GM19023 (cell line): ENCODE data around the gene SAMD1.

Source experiments
- ATAC-seq: cut with Tn5 transposase; IDR thresholded peaks from one replicate; pipeline ENCODE4 v1.9.1; 2021; ENCODE audit warnings: mild to moderate bottlenecking, moderate library complexity; ENCODE audit not compliant: unreplicated experiment

The SAMD1 gene

GRCh38 chr19:14089662-14090508 lies 666 bp downstream of the SAMD1 start:
- no peak for ATAC-seq

DNA sequence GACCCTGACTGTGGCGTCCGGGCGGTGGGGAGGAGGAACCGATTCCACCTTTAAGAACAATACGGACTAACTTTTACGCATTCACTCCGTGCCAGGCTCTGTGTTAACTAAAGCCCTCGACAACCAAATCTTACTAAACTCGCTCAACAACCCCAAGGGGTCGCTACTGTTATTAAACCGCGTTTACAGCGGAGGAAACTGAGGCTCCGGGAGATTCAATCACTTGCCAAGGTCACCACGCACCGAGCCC lies 1.2 kb downstream of the SAMD1 start:
- ATAC-seq: no peak

DNA sequence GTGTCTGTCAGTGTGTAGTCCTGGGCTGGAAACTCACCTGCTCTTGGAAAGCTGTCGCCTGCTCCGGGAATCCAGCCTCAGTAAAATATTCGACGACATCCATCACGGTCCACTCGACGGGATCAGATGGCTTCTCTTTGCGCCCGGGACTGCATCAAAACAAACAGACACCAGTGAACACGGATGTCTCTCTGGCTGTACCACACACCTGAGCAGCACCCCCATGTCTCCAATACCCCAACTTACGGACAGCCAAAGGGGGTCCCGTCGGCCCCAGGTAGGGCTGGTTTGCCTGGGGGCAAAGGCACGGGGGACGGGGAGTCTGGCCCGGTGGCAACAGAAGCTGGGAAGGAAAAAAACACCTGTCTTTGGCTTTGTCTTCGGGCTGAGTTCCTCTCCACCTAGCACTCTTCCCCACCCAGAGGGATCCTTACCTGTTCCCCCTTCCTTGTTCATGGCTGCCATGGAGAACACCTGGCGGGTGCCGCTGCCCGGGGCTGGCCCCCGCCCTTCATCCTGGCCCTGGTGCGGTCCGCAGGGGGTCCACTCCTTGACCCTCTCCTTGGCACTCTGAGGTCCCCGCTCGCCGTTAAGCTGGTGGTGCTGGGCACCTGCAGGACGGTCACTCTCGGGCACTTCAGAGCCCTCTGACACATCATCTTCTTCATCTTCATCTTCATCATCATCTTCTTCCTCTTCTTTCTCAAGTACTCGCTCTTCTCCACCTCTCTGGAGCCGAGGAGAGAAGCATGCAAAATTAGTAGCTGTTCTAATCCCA lies 1.7 kb downstream of the SAMD1 start:
- ATAC-seq: no peak

GRCh38 chr19:14086098-14086497 lies 4.5 kb downstream of the SAMD1 start:
- no peak for ATAC-seq

GRCh38 chr19:14085309-14085995 lies 5.1 kb downstream of the SAMD1 start, which contains the start of gene C19orf67:
TSS of gene C19orf67 (minus strand) at chr19:14085783. CDS start at chr19:14085627, 156 bp downstream.
- no peak for ATAC-seq

DNA sequence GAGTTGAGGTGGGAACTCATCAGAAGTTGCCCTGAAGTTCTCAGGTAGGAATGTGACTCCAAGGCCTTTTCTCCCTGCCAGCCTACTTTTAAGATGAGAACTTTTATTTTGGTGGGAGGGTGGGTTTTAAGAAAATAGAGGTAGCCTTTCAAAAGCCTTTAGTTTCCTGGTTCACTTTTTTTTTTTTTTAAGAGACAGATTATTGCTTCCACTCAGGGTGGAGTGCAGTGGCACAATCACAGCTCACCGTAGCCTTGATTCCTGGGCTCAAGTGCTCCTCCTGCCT lies 7.9 kb downstream of the SAMD1 start:
- ATAC-seq: no peak

DNA sequence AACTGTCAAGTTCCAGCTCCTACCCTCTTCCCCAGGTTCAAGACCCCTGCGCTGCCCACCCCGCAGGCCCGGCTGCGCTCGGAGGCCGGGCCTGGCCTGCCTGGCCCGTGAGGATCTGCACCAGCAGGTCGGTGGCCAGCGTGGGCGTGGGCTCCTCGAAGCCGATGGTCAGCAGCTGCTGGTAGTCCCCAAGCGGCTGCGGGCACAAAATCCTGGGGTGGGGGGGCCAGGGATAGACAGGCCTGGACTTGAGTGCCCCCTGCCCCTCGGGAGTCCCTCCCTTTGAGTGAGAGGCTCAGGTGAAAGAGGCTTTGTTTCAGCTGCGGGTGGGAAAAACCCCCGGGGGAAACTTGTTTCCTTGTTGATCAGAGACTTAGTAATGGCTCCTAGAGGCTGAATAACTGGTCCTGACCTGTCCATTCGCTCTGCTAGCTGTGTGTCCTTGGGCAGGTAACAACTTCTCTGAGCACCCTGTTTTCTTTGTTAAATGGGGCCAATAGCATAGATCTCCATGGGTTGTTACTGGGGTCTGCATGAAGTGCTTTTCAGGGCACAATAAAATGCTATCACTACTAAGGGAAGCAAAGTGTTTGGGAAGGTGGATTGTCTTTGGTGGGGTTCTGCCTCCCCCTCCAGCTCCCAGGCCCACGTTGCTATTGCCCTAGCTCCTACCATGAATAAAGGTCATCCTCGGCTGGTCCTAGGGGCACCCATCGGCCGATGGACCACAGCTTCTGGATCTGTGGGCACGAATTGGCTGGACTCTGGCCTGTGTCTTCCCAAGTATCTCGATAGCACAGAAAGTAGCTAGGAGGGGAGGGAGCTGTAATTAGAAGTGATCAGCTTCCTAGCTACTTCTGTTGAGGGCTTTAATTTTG lies 8.5 kb downstream of the SAMD1 start:
- peak; percentile 22 for ATAC-seq

DNA sequence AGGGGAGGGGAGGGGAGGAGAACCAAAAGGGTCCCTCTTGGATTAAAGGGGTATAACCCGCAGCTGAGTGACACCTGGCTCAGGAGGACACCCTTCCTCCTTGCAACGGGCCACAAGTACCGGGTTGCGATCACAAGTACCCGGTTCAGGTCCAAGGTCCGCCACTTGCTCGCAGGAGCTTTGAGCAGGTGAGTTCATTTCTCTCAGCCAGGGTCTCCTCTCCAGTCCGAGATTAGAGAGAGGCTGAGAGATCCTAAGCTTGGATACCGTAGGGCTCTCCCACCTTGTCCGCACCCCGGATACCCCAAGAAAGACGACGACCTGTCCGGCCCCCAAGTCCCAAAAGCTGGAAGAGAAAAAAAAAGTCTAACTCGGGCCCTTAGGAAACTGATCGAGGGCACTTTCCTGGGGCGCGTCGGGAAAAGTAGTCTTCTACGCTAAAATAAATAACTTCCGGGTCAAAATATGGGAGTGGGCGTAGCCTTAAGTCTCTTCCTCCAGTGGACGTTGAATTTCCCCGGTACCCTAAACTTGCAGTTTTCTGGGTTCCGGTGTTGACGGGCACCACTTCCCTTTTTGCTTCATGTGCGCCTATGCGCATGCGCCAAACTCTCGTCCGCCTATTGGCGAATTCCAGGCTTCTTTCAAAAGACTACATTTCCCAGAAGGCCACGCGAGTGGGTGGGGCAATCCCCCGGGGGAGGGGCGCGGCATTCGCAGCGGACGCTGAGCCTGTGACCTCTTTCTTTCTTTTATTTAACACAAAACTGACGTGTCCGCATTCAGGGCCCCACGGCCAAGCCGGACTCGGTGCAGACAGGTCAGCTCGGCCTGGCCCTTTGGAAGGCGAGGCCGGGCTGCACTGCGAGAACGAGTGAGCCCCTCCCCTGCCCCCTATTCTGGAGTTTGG lies 9.4 kb downstream of the SAMD1 start:
- peak; percentile 91 for ATAC-seq

DNA sequence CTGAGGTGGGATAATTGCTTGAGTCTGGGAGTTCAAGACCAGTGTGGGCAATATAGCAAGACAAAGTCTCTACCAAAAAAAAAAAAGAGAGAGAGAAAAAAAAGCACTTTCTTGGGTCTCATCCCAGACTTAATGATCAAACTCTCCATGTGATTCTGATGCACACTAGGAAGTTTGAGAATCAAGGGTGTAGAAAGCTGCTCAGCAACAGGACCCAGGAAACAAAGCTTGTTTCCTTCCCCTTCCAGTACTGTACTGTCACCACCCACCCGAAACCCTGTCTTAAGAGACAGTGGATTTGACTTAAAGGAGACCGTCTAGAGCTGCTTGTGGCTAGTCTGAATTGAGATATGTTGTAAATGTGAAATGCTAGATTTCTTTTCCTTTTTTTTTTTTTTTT lies 12.1 kb downstream of the SAMD1 start:
- ATAC-seq: no peak

DNA sequence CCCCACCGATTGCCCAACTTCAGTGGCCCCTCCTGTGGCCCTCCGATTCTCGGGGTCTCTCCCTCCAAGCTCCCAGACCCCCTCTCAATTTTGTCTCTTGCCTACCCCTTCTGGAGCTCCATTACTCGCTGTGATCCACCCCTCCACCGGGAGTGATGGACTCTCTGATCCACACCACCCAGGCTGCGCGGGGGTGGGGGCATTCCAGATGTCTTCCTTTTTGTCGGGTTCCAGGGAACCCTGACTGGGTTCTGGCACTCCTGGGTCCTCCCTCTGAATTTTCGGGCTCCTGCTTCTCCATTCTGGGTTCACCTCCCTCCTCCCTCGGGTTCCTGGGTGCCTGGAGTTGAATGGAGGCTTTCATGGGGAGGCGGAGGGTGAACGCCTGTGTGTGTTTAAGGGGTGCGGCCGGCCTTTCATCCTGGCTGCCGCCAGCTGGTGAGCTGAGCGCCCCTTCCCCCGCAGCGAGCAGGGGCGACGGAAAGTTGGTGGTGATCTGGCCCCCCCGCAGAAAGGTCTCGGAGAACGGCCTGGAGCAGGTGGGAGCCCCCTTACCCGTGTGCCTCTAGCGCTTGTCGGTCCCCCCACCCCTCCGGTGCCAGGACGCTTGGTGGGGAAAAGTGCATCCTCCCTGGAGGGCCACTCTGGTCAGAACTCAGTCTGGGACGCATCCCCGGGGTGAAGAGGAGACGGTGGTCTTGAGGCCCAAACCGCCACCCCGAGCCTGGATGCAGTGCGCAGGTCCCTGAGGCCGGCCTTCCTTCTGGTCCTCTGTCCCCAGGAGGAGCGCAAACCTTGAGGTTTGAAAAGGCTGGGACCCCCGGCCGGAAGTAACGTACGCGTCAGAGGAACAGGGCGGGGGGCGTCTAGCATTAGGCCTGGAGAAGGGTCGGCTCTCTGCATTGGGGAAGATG lies 16.4 kb downstream of the SAMD1 start:
- peak; percentile 6 for ATAC-seq

- ATAC-seq: peak; percentile 53
Observed at GRCh38 chr19:14073261-14073924, 17.2 kb downstream of the SAMD1 start.

DNA sequence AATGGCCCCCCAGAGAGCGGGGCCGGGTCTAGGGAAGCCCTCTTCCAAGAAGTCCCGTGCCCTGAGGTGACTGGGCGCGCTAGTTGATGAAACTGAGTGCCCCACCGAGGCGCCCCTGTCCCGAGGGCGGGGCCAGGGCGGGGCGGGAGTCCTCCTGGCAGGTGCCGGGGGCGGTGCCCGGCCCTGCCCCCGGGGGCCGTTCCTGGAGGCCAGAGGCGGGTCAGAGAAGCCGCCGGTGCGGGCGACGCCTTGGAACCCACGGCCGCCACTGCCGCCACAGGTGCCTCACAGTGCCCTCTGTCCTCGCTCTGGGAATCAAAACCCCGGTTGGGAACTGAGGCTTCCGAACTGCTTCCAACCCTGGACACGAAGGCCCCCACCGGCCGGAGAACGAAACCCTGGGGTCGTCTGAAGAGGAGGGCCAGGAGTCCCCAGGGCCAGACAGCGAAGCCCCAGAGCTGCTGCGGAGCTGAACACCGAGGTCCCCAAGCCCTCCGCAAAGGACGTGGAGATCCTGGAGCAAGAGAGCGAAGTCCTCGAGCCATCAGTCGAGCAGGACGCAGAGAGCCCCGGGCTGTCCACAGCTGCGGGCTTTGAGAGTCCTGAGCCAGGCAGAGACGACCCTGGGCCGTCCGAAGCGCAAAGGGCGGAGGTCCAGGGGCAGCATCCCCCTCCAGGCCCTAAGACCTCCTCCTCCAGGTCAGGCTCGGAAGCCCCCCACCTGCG lies 17.9 kb downstream of the SAMD1 start, which contains the start of gene MISP3:
TSS of gene MISP3 (plus strand) at position 252 of the 726 bp plus-strand sequence. CDS start 524 bp downstream, outside the sequence.
- ATAC-seq: no peak

DNA sequence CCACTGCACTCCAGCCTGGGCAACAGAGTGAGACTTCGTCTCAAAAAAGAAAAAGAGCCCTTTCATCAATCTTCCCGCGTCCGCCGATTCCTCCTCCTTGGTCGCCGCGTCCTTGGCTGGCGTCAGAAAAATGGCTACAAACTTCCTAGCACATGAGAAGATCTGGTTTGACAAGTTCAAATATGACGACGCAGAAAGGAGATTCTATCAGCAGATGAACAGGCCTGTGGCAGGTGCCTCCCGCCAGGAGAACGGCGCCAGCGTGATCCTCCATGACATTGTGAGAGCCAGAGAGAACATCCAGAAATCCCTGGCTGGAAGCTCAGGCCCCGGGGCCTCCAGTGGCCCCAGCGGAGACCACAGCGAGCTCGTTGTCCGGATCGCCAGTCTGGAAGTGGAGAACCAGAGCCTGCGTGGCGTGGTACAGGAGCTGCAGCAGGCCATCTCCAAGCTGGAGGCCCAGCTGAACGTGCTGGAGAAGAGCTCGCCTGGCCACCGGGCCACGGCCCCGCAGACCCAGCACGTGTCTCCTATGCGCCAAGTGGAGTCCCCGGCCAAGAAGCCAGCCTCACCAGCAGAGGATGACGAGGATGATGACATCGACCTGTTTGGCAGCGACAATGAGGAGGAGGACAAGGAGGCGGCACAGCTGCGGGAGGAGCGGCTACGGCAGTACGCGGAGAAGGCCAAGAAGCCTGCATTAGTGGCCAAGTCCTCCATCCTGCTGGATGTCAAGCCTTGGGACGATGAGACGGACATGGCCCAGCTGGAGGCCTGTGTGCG lies 20.1 kb downstream of the SAMD1 start:
- ATAC-seq: no peak

DNA sequence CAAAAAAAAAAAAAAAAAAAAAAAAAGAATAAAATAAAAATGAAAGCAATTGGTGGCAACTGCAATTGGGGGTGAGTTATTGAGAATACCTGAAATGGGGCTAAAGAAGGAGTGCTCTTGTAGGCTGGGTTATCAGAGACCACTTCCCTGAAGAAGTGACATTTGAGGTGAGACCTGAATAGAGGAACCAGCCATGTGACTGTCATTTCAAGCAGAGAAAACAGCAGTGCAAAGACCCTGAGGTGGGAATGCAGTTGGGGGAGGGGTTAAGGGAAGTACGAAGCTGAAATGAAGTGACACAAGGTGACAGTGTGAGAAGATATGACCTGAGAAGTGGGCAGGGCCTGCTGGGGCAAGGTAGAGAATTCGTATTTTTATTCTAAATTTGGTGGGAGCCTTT lies 24.4 kb downstream of the SAMD1 start:
- no peak for ATAC-seq

GRCh38 chr19:14063105-14063504 lies 27.4 kb downstream of the SAMD1 start:
- no peak for ATAC-seq

- no peak for ATAC-seq
Observed at GRCh38 chr19:14062558-14062855, 28.0 kb downstream of the SAMD1 start.
